Measurements from ENCODE around the gene NR6A1. TPM values are rescaled to one million over a fixed set of nuclear protein-coding genes. Genes with fewer than 3 reads are reported as not detected.

Gene NR6A1
- total RNA-seq, 1 experiment from 2014 or later = 164 TPM

- TF ChIP-seq PREB (CRISPR knock-in tag; IDR thresholded peaks at IDR 0.05; ENCODE audit: borderline replicate concordance) = no peak
- no peak for TF ChIP-seq ZMAT4 (CRISPR knock-in tag; IDR thresholded peaks at IDR 0.05)
- no peak for TF ChIP-seq EMX1 (CRISPR knock-in tag; IDR thresholded peaks at IDR 0.05)
- TF ChIP-seq GABPB1 (CRISPR knock-in tag; IDR thresholded peaks at IDR 0.05) = no peak
- TF ChIP-seq OVOL2 (CRISPR knock-in tag; IDR thresholded peaks at IDR 0.05; ENCODE audit: borderline replicate concordance) = no peak
- no peak for TF ChIP-seq CDX4 (CRISPR knock-in tag; IDR thresholded peaks at IDR 0.05; ENCODE audit: borderline replicate concordance)
- TF ChIP-seq GRHL2 (CRISPR knock-in tag; IDR thresholded peaks at IDR 0.05; ENCODE audit: insufficient replicate concordance, severe bottlenecking) = no peak
- Mint-ChIP-seq H3K4me3 (peak overlapping the region; percentile 47), H3K27me3 (ENCODE audit: low read depth) (no peaks in the 10 kb centered on the region; the same call in none of the 2 replicates), H3K36me3 (no peaks in the 10 kb centered on the region), H3K9me3 (no peaks in the 10 kb centered on the region), H3K4me1 (peaks cover 93% of the 10 kb centered on the region), H3K27ac (0 out of 2 replicates have a peak overlapping the region, but pooled peaks have one; percentile 46)
- ChIA-PET CTCF (interaction anchor here (0.7 to 6.2 kb wide), 20 partner anchors 9 to 315 kb away, joined by 3 to 41 read pairs (median 8); partner anchors contain the start of genes ADGRD2, OLFML2A and WDR38), POLR2A (interaction anchor here (0.6 kb wide), 1 partner anchor 40 kb away, joined by 4 read pairs; no protein-coding TSS in a partner anchor)
- ATAC-seq = 0 out of 2 replicates have a peak, but pooled peaks have one; percentile 12
- no peak for DNase-seq (ENCODE audit: low spot score)
Measured at GRCh38 chr9:124764774-124765438, 6.2 kb downstream of the NR6A1 start.

GRCh38 chr9:124762633-124763032, 8.5 kb downstream of the NR6A1 start:
- no peak for TF ChIP-seq ZNF263 (CRISPR knock-in tag; IDR thresholded peaks at IDR 0.05; ENCODE audit: low read depth)
- H3K4me3 Mint-ChIP-seq = peak overlapping the region; percentile 46
- peaks cover 97% of the 10 kb centered on the region for H3K4me1 Mint-ChIP-seq
- no peaks in the 10 kb centered on the region for H3K9me3 Mint-ChIP-seq
- H3K27ac Mint-ChIP-seq = peak overlapping the region; percentile 94
- ATAC-seq (no peak), DNase-seq (ENCODE audit: low spot score) (no peak)
- H3K36me3 Mint-ChIP-seq = no peaks in the 10 kb centered on the region
- H3K27me3 Mint-ChIP-seq (ENCODE audit: low read depth) = no peaks in the 10 kb centered on the region
- CTCF ChIA-PET = interaction anchor here (1.2 to 6.2 kb wide), 5 partner anchors 9 to 90 kb away, joined by 3 to 41 read pairs (median 3); partner anchors contain the start of genes OLFML2A and WDR38
- POLR2A ChIA-PET = no interaction called here

GRCh38 chr9:124761710-124762109, 9.4 kb downstream of the NR6A1 start:
- no peak for ATAC-seq
- Mint-ChIP-seq H3K27me3 (ENCODE audit: low read depth) (no peaks in the 10 kb centered on the region), H3K36me3 (no peaks in the 10 kb centered on the region), H3K9me3 (no peaks in the 10 kb centered on the region), H3K4me3 (peak overlapping the region; percentile 57), H3K27ac (peak overlapping the region; percentile 97), H3K4me1 (peaks cover 97% of the 10 kb centered on the region)
- no peak for DNase-seq (ENCODE audit: low spot score)
- ChIA-PET CTCF (interaction anchor here (0.7 to 6.2 kb wide), 9 partner anchors 8 to 91 kb away, joined by 3 to 41 read pairs (median 4); partner anchors contain the start of genes OLFML2A and WDR38), POLR2A (no interaction called here)
- TF ChIP-seq ERG (CRISPR knock-in tag; IDR thresholded peaks at IDR 0.05) (no peak), PRDM15 (CRISPR knock-in tag; IDR thresholded peaks at IDR 0.05) (no peak), ZNF532 (CRISPR knock-in tag; IDR thresholded peaks at IDR 0.05; ENCODE audit: borderline replicate concordance) (no peak), ZBTB21 (CRISPR knock-in tag; IDR thresholded peaks at IDR 0.05; ENCODE audit: borderline replicate concordance) (no peak), CDX4 (CRISPR knock-in tag; IDR thresholded peaks at IDR 0.05; ENCODE audit: borderline replicate concordance) (no peak), ZBTB43 (CRISPR knock-in tag; IDR thresholded peaks at IDR 0.05) (no peak), CREB1 (CRISPR knock-in tag; IDR thresholded peaks at IDR 0.05) (no peak), NR1H2 (CRISPR knock-in tag; IDR thresholded peaks at IDR 0.05) (no peak)

Data from WTC11 (cell line).